ENCODE results near the gene ATXN3.
"Not testable (repeated sequence)": the region's sequence is repeated elsewhere in the genome, so short reads cannot be mapped to it uniquely, and the experiment has no call there.

ATXN3 gene

GRCh38 chr14:92058006-92058917 lies 48.1 kb downstream of the ATXN3 start:
- no peak for DNase-seq

GRCh38 chr14:92049781-92050180 lies 56.6 kb downstream of the ATXN3 start:
- DNase-seq: no peak

- not testable (repeated sequence) for DNase-seq
Measured at GRCh38 chr14:92049221-92049620, 57.2 kb downstream of the ATXN3 start.

GRCh38 chr14:92045904-92046303 lies 60.5 kb downstream of the ATXN3 start:
- DNase-seq: not testable (repeated sequence)

- DNase-seq: not testable (repeated sequence)
Measured at GRCh38 chr14:92041766-92042165, 64.6 kb downstream of the ATXN3 start.

- DNase-seq: no peak
Measured at GRCh38 chr14:92041203-92041602, 65.2 kb downstream of the ATXN3 start.

GRCh38 chr14:92040431-92041051 lies 65.8 kb downstream of the ATXN3 start:
- no peak for DNase-seq

- DNase-seq: peak; percentile 79
Measured at GRCh38 chr14:92039719-92040430, 66.5 kb downstream of the ATXN3 start, which contains the start of gene TRIP11. TSS of gene TRIP11 (minus strand) at chr14:92040059. CDS start at chr14:92039685, 374 bp downstream.

- no peak for DNase-seq
Measured at GRCh38 chr14:92039063-92039718, 67.2 kb downstream of the ATXN3 start.

- DNase-seq: no peak
Measured at GRCh38 chr14:92037989-92038388, 68.4 kb downstream of the ATXN3 start.

GRCh38 chr14:92035890-92036289 lies 70.5 kb downstream of the ATXN3 start:
- DNase-seq: no peak

- no peak for DNase-seq
Measured at GRCh38 chr14:92033906-92034687, 72.3 kb downstream of the ATXN3 start.

- no peak for DNase-seq
Measured at GRCh38 chr14:92033433-92033832, 72.9 kb downstream of the ATXN3 start.

GRCh38 chr14:92026548-92027190 lies 79.7 kb downstream of the ATXN3 start:
- DNase-seq: no peak

- no peak for DNase-seq
Measured at GRCh38 chr14:92022036-92022435, 84.3 kb downstream of the ATXN3 start.

- DNase-seq: no peak
Measured at GRCh38 chr14:92021523-92021922, 84.9 kb downstream of the ATXN3 start.

- DNase-seq: no peak
Measured at GRCh38 chr14:92014040-92014439, 92.3 kb downstream of the ATXN3 start.

GRCh38 chr14:92012121-92012748 lies 94.1 kb downstream of the ATXN3 start:
- DNase-seq: no peak

- DNase-seq: no peak
Measured at GRCh38 chr14:92010644-92011043, 95.7 kb downstream of the ATXN3 start.

GRCh38 chr14:92009604-92010003 lies 96.8 kb downstream of the ATXN3 start:
- DNase-seq: no peak
